Body of pancreas (tissue), 4 donors: ENCODE measurements around the gene MAT2B. TPM values are rescaled to one million over a fixed set of nuclear protein-coding genes. Genes with fewer than 3 reads are reported as not detected.
A peak's percentile ranks its signal among the peaks of the same experiment; 100 is the strongest.

Experiments
- ATAC-seq: fragments of 150-250 bp; one replicate; pipeline ENCODE4 v1.9.1; 2016
- DNase-seq, 4 donors: peaks; one replicate each; pipeline ENCODE4 v3.0.0-alpha.2; 2019
- H3K27ac ChIP-seq, 4 donors: fragments of 200-600 bp; sonication (generic); 1 replicate in 3 of 4; 2 replicates in 1 of 4; pipeline versions ENCODE4 v1.5.1 to v1.6.1; 2016 to 2019; ENCODE audit warnings: mild to moderate bottlenecking in 1 of 4, mixed read lengths in 1 of 4, moderate library complexity in 1 of 4
- H3K27me3 ChIP-seq, 2 donors: fragments of 200-600 bp; sonication (generic); one replicate each; pipeline ENCODE4 v1.6.0; 2016; ENCODE audit warnings: mild to moderate bottlenecking in 1 of 2
- H3K36me3 ChIP-seq, 2 donors: fragments of 200-600 bp; sonication (generic); replicated peaks in 1 of 2; 2 replicates each; pipeline ENCODE4 v1.5.1; 2016; ENCODE audit warnings: low read depth in 2 of 2; ENCODE audit not compliant: insufficient read depth in 1 of 2
- H3K4me1 ChIP-seq: fragments of 200-600 bp; sonication (generic); one replicate; pipeline ENCODE4 v1.6.0; 2016
- H3K4me3 ChIP-seq, 2 donors: fragments of 200-600 bp; sonication (generic); 1 replicate in 1 of 2; 2 replicates in 1 of 2; pipeline ENCODE4 v1.5.1; 2016 to 2019
- H3K9me3 ChIP-seq, 3 donors: fragments of 200-600 bp; sonication (generic); 1 replicate in 2 of 3; 2 replicates in 1 of 3; pipeline ENCODE4 v1.5.1; 2016
- CTCF ChIP-seq, 7 experiments: fragments of 450-650 bp in 4 of 7; fragments of 200-600 bp in 3 of 7; sonication (generic) in 3 of 7; IDR thresholded peaks; one replicate each; pipeline ENCODE4 v1.5.1; 2016 to 2019; ENCODE audit warnings: antibody characterized with exemption in 7 of 7
- POLR2A ChIP-seq, 3 donors: fragments of 450-650 bp; IDR thresholded peaks; one replicate each; pipeline ENCODE4 v1.6.1; 2016; ENCODE audit warnings: antibody characterized with exemption in 3 of 3, mild to moderate bottlenecking in 2 of 3
- WGBS, 2 donors: methylation state at CpG; one replicate each; pipeline ENCODE4 v1.1.5; 2017; 5-methylcytosine and 5-hydroxymethylcytosine counted together
- intact Hi-C: fragments of 100-400 bp; cut with DNase I; formaldehyde crosslinking; loops from one replicate; pipeline ENCODE4 v1.15.1; 2023
- total RNA-seq, 2 donors: library from RNA; depleted of rRNA; stranded (reverse); fragments of >200 nt; gene quantifications; one replicate each; pipeline ENCODE4 v1.1.0, GENCODE V29; 2016

Gene MAT2B
- 10 to 100 TPM; 18.5 to 29.1 TPM for total RNA-seq

GRCh38 chr5:163505368-163506094 lies at the start of gene MAT2B:
MAT2B (plus strand) TSS chr5:163505619; CDS start chr5:163505687, 68 bp downstream.
- WGBS, 2 donors = 1% methylated on average over 25 to 63 of the region's 64 CpGs
- H3K4me1 ChIP-seq = peaks cover 49% of the 10 kb centered on the region
- H3K36me3 ChIP-seq = no peaks in the 10 kb centered on the region
- peak within 1 kb of the TSS; percentile 86 to 99 (median 98) for H3K27ac ChIP-seq
- intact Hi-C loops = no loop called here
- H3K4me3 ChIP-seq = peak within 1 kb of the TSS; percentile 12 to 39
- TF ChIP-seq CTCF (IDR thresholded peaks at IDR 0.05) (peak; percentile 19 to 54 (median 41)), POLR2A (IDR thresholded peaks at IDR 0.05) (peak; percentile 92 to 98 (median 97))
- no peaks in the 10 kb centered on the region for H3K9me3 ChIP-seq
- peak; percentile 93 to 96 (median 95) for DNase-seq
- ATAC-seq = peak; percentile 97
- no peaks in the 10 kb centered on the region for H3K27me3 ChIP-seq

- Histone ChIP-seq H3K27me3 (no peaks in the 10 kb centered on the region), H3K27ac (no peak overlapping the region), H3K4me3 (no peak overlapping the region), H3K9me3 (no peaks in the 10 kb centered on the region), H3K36me3 (no peaks in the 10 kb centered on the region), H3K4me1 (peaks cover 23% of the 10 kb centered on the region)
- intact Hi-C loops = no loop called here
- no peak for DNase-seq
- TF ChIP-seq POLR2A (IDR thresholded peaks at IDR 0.05) = no peak
- TF ChIP-seq CTCF (IDR thresholded peaks at IDR 0.05) = no peak
- WGBS, 2 donors = 83 to 84% methylated on average over 2 of the region's 2 CpGs
- no peak for ATAC-seq
Measured at GRCh38 chr5:163456029-163456589, 49.3 kb upstream of the MAT2B start.

GRCh38 chr5:163456840-163457239 lies 48.6 kb upstream of the MAT2B start:
- Histone ChIP-seq H3K36me3 (no peaks in the 10 kb centered on the region), H3K9me3 (no peaks in the 10 kb centered on the region), H3K4me1 (peaks cover 29% of the 10 kb centered on the region), H3K27me3 (no peaks in the 10 kb centered on the region), H3K4me3 (no peak overlapping the region), H3K27ac (no peak overlapping the region)
- no peak for DNase-seq
- no peak for ATAC-seq
- intact Hi-C loops = no loop called here
- TF ChIP-seq CTCF (IDR thresholded peaks at IDR 0.05) (no peak), POLR2A (IDR thresholded peaks at IDR 0.05) (no peak)
- 95% methylated on average over 7 of the region's 7 CpGs for WGBS, 2 donors

- Histone ChIP-seq H3K27ac (peak overlapping the region in 3 of 4 donors; percentile 87 to 95 (median 94)), H3K4me3 (peak overlapping the region in 1 of 2 donors; percentile 50), H3K9me3 (no peaks in the 10 kb centered on the region), H3K27me3 (no peaks in the 10 kb centered on the region), H3K4me1 (peaks cover 32% of the 10 kb centered on the region), H3K36me3 (no peaks in the 10 kb centered on the region)
- WGBS, 2 donors = 20 to 23% methylated on average over 6 of the region's 6 CpGs
- DNase-seq = no peak
- TF ChIP-seq CTCF (IDR thresholded peaks at IDR 0.05) (no peak), POLR2A (IDR thresholded peaks at IDR 0.05) (no peak)
- ATAC-seq = no peak
- intact Hi-C loops = no loop called here
Measured at GRCh38 chr5:163458778-163459385, 46.5 kb upstream of the MAT2B start.
